Glutamatergic neuron (in vitro differentiated cells): ENCODE results near the gene PKP3. TPM values are rescaled to one million over a fixed set of nuclear protein-coding genes. Genes with fewer than 3 reads are reported as not detected.

ENCODE experiments used
- DNase-seq: peaks from one replicate; pipeline ENCODE4 v3.0.0; 2022
- H3K27ac Mint-ChIP-seq: one replicate; pipeline ENCODE4 v1.8.0; 2020; ENCODE audit warnings: mild to moderate bottlenecking, mixed read lengths, inconsistent platforms; ENCODE audit not compliant: unreplicated experiment
- H3K27me3 Mint-ChIP-seq: one replicate; pipeline ENCODE4 v1.8.0; 2020; ENCODE audit warnings: mild to moderate bottlenecking, moderate library complexity, mixed read lengths, inconsistent platforms; ENCODE audit not compliant: unreplicated experiment
- H3K36me3 Mint-ChIP-seq: one replicate; pipeline ENCODE4 v1.8.0; 2020; ENCODE audit warnings: mild to moderate bottlenecking, mixed read lengths, inconsistent platforms; ENCODE audit not compliant: unreplicated experiment
- H3K4me1 Mint-ChIP-seq: one replicate; pipeline ENCODE4 v1.8.0; 2020; ENCODE audit warnings: mild to moderate bottlenecking, low read depth, mixed read lengths, inconsistent platforms; ENCODE audit not compliant: unreplicated experiment
- H3K4me3 Mint-ChIP-seq: one replicate; pipeline ENCODE4 v1.8.0; 2020; ENCODE audit warnings: mild to moderate bottlenecking, mixed read lengths, inconsistent platforms; ENCODE audit not compliant: unreplicated experiment
- H3K9me3 Mint-ChIP-seq: one replicate; pipeline ENCODE4 v1.8.0; 2020; ENCODE audit warnings: mild to moderate bottlenecking, moderate library complexity, mixed read lengths, inconsistent platforms; ENCODE audit not compliant: unreplicated experiment
- total RNA-seq: library from RNA; stranded (reverse); fragmentation: NEBNext Ultra II Directional; extraction: Animal tissue kit (Norgen Biotek cat#: 25700); gene quantifications from one replicate; pipeline ENCODE4 v1.2.1, GENCODE V29; 2021; ENCODE audit not compliant: unreplicated experiment
- TF ChIP-seq, protein P1 (sequence below): fragments of 200-600 bp; sonication (generic); IDR thresholded peaks from one replicate; pipeline ENCODE4 v1.5.0; 2021; ENCODE audit not compliant: partially characterized antibody, unreplicated experiment

Gene PKP3
- total RNA-seq, 1 donor from 2014 or later, result not detected

GRCh38 chr11:425301-425700 lies 31.3 kb downstream of the PKP3 start:
- DNase-seq, result no peak
- no peaks in the 10 kb centered on the region for H3K4me1 Mint-ChIP-seq
- H3K4me3 Mint-ChIP-seq, result no peak overlapping the region
- TF ChIP-seq, protein P1, sequence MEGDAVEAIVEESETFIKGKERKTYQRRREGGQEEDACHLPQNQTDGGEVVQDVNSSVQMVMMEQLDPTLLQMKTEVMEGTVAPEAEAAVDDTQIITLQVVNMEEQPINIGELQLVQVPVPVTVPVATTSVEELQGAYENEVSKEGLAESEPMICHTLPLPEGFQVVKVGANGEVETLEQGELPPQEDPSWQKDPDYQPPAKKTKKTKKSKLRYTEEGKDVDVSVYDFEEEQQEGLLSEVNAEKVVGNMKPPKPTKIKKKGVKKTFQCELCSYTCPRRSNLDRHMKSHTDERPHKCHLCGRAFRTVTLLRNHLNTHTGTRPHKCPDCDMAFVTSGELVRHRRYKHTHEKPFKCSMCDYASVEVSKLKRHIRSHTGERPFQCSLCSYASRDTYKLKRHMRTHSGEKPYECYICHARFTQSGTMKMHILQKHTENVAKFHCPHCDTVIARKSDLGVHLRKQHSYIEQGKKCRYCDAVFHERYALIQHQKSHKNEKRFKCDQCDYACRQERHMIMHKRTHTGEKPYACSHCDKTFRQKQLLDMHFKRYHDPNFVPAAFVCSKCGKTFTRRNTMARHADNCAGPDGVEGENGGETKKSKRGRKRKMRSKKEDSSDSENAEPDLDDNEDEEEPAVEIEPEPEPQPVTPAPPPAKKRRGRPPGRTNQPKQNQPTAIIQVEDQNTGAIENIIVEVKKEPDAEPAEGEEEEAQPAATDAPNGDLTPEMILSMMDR, result no peak
- H3K27ac Mint-ChIP-seq, result no peak overlapping the region
- peaks cover 2% of the 10 kb centered on the region for H3K9me3 Mint-ChIP-seq
- H3K36me3 Mint-ChIP-seq, result peaks cover 11% of the 10 kb centered on the region
- H3K27me3 Mint-ChIP-seq, result peaks cover 9% of the 10 kb centered on the region

GRCh38 chr11:426851-427250 lies 32.8 kb downstream of the PKP3 start:
- peaks cover 9% of the 10 kb centered on the region for H3K27me3 Mint-ChIP-seq

DNA sequence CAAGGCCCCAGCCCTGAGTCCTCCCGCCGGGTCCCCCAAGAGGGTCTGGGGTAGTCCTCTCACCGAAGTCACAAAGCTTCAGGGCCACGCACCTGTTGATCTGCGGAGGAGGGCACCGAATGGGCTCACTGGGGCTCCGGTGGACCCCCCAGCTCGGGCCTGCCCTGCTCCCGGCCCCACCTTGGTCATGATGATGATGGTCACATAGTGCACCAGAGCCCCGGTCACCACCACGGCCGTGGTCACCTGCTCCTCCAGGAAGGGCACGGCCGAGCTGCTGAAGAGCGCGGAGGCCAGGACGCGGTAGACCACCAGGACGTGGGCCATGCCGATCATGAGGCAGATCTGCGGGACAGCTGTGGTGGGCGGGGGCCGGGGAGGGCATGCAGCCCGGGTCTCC lies 34.3 kb downstream of the PKP3 start:
- DNase-seq, result no peak
- H3K4me3 Mint-ChIP-seq, result no peak overlapping the region
- H3K27me3 Mint-ChIP-seq, result peaks cover 9% of the 10 kb centered on the region
- H3K9me3 Mint-ChIP-seq, result peaks cover 2% of the 10 kb centered on the region
- H3K4me1 Mint-ChIP-seq, result no peaks in the 10 kb centered on the region
- H3K27ac Mint-ChIP-seq, result no peak overlapping the region
- TF ChIP-seq, protein P1, result no peak
- peaks cover 11% of the 10 kb centered on the region for H3K36me3 Mint-ChIP-seq

More at GRCh38 chr11:426851-427250, 32.8 kb downstream of the PKP3 start:
- no peak for DNase-seq
- no peaks in the 10 kb centered on the region for H3K4me1 Mint-ChIP-seq
- H3K9me3 Mint-ChIP-seq, result peaks cover 2% of the 10 kb centered on the region
- H3K4me3 Mint-ChIP-seq, result no peak overlapping the region
- TF ChIP-seq, protein P1, result no peak
- no peak overlapping the region for H3K27ac Mint-ChIP-seq
- peaks cover 11% of the 10 kb centered on the region for H3K36me3 Mint-ChIP-seq

GRCh38 chr11:429391-429790 lies 35.4 kb downstream of the PKP3 start:
- H3K4me3 Mint-ChIP-seq, result no peak overlapping the region
- no peak for DNase-seq
- peaks cover 2% of the 10 kb centered on the region for H3K9me3 Mint-ChIP-seq
- TF ChIP-seq, protein P1, result no peak
- no peak overlapping the region for H3K27ac Mint-ChIP-seq
- H3K36me3 Mint-ChIP-seq, result peaks cover 9% of the 10 kb centered on the region
- peaks cover 3% of the 10 kb centered on the region for H3K4me1 Mint-ChIP-seq
- peaks cover 9% of the 10 kb centered on the region for H3K27me3 Mint-ChIP-seq

GRCh38 chr11:429931-430456 lies 36.0 kb downstream of the PKP3 start:
- DNase-seq, result no peak
- H3K4me1 Mint-ChIP-seq, result peaks cover 3% of the 10 kb centered on the region
- H3K9me3 Mint-ChIP-seq, result no peaks in the 10 kb centered on the region
- H3K27ac Mint-ChIP-seq, result no peak overlapping the region
- no peak overlapping the region for H3K4me3 Mint-ChIP-seq
- H3K27me3 Mint-ChIP-seq, result peaks cover 7% of the 10 kb centered on the region
- TF ChIP-seq, protein P1, result no peak
- peaks cover 4% of the 10 kb centered on the region for H3K36me3 Mint-ChIP-seq
